HFF-Myc (cell line): ENCODE measurements around the gene MEFV.

Experiments
- DNase-seq: peaks from one replicate; pipeline ENCODE4 v3.0.0-alpha.2; 2011; ENCODE audit warnings: low read depth; ENCODE audit errors: extremely low read depth
- H3K4me3 ChIP-seq: replicated peaks from 2 replicates; pipeline ENCODE4 v1.5.1; 2011; ENCODE audit warnings: low read depth, mild to moderate bottlenecking, control low read depth, low read length
- CTCF ChIP-seq: IDR thresholded peaks from 2 replicates; pipeline ENCODE4 v1.5.1; 2012; ENCODE audit warnings: mild to moderate bottlenecking, low read depth, low read length, control low read depth; ENCODE audit errors: missing control alignments

Gene MEFV

GRCh38 chr16:3242709-3243108, 13.7 kb downstream of the MEFV start:
- TF ChIP-seq CTCF: no peak
- H3K4me3 ChIP-seq: no peak overlapping the region
- no peak for DNase-seq

- DNase-seq: no peak
- TF ChIP-seq CTCF: no peak
- no peak overlapping the region for H3K4me3 ChIP-seq
Measured at GRCh38 chr16:3241761-3242160, 14.7 kb downstream of the MEFV start.

GRCh38 chr16:3235856-3236669, 20.4 kb downstream of the MEFV start:
- TF ChIP-seq CTCF: no peak
- no peak overlapping the region for H3K4me3 ChIP-seq
- DNase-seq: no peak

GRCh38 chr16:3234857-3235561, 21.4 kb downstream of the MEFV start, which contains the start of gene ZNF200:
Gene ZNF200 (minus strand): TSS chr16:3235158. CDS start chr16:3233755, 1,403 bp downstream.
- DNase-seq: peak; percentile 74
- TF ChIP-seq CTCF: no peak
- H3K4me3 ChIP-seq: peak within 1 kb of the TSS; percentile 93

GRCh38 chr16:3234543-3234856, 21.9 kb downstream of the MEFV start:
- H3K4me3 ChIP-seq: peak overlapping the region; percentile 93
- no peak for TF ChIP-seq CTCF
- no peak for DNase-seq

- no peak overlapping the region for H3K4me3 ChIP-seq
- no peak for DNase-seq
- no peak for TF ChIP-seq CTCF
Measured at GRCh38 chr16:3223913-3224515, 32.4 kb downstream of the MEFV start.
